NAMALWA (cell line): ENCODE data around the gene WTIP.
"Not testable (repeated sequence)": the region's sequence is repeated elsewhere in the genome, so short reads cannot be mapped to it uniquely, and the experiment has no call there.

Experiments used
- DNase-seq: peaks from one replicate; pipeline ENCODE4 v3.0.0-alpha.2; 2015; ENCODE audit warnings: low spot score

WTIP gene

DNA sequence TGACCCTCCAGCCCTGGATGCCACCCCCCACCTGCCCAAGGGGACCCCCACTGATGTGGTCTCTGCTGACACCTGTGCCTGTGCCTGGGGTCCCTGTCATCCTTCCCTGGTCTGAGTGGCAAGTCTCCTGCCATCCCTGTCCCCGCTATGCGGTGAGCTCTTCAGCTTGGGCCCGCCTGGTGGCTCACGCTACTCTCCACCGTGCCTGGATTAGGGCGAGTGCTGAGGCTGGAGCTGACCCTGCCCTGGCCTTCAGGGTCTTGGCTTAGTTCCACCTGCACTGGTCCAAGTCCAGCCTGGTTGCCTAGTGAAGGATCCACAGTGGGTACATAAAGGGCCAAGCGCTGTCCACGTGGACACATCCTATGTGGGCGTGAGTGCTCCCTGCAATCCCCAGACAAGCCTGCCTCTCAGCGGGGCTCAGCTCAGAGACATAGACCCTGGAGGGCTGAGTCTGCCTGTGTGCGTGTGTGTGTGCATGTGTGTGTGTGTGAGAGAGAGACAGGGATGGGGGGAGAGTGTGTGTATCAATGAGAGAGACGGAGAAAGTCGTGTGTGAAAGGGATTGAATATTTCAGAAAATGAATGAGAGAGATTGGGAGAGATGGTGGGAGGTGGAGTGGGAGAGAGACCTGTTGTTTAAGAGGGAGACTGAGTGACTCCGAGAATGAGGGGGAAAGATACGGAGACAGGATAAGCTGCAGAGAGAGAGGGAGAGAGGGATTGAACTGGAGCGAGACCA, 22.1 kb downstream of the WTIP start:
- DNase-seq: no peak

DNA sequence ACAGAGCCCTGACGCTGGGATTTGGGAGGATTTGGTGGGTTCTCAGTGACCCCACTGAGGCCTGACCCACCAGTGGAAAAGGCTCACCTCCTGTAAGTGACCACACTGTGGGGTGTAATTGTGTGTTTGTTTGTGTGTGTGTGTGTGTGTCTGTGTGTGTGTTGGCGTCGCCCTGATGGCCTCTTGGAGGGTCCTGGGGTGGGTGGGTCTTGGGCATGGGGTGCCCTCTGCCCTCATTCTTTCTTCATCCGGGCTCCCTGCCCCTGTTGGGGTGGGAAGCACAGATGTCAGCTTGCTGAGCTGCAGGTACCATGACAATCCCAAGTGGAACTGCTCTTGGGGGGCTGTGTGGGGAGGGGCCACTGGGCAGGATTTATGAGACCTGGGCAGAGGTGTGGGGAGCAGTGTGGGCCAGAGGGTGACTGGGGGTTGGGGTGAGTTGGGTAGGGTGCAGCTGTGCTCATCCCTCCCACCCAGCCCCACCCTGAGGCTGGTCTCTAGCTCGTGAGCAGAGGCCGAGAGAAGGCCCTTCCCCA, 22.8 kb downstream of the WTIP start:
- DNase-seq: no peak

DNA sequence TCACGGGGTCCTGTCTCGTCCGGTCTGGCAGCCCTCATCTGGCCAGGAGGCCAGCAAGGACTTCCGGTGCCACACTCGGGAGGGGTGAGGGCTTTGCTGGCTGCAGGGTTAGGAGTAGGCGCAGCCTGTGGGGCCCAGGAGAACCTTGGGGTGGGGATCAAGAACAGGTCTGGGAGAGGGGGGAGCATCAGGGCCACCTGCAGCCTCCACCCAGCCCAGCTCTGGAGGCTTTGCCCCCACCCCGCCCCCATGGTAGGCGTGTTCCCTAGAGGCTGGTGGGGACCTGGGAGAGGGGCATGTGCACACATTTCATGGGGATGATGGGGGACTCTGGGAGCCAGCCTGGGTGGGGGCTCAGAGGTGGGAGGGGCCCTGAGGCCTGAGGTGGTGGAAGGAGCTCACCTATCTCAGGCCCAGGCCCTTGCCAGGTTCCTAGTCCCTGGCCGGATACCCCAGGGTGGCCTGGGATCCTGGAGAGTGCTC, 23.3 kb downstream of the WTIP start:
- no peak for DNase-seq

DNA sequence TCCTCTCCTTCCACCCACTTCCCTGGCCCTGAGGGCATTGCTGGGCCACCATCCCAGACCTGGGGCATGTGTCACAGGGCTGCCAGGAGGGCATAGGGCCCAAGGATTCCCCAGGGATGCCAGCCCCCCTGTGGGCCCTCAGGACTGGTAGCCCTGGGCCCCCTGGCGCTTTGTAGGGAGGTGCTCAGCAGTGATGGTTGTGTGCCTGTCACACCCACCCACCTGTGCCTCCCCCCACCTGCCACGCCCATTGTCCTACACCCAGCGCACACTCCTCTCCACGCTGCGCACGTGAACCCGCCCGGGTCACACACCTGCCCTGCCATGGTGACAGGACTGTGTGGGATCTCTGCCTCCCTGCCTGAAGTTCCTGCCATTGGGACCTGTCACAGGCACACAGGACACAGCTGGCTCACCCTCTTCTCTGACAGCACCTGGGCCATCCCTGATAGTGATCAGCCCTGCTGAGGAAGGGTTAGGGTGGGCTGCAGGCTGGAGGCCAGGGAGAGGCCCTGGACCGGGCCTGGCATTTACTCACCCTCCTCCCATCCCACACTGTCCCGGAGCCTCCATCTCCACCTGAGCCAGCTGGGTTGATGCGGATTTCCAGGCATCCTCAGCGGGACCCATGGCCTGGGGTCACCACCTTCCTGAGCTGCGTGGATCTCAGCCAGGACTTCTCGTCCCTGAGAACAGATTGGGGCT, 23.9 kb downstream of the WTIP start:
- DNase-seq: no peak

DNA sequence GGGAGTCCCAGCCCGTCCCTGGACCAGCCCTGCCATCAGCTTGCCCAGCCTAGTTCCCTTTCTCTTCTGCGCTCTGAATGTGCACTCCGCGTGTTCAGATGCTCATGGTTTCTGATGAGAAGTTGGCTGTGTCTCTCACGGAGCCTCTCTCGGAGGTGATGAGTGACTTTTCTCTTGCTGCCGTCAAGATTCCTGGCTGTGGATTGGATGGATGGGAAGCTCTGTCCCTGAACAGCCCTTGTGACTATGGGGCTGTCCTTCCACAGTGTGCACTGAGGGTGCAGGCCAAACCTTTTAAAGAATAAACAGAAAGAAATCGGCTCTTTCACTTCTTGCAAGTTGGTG, 24.4 kb downstream of the WTIP start:
- DNase-seq: no peak

DNA sequence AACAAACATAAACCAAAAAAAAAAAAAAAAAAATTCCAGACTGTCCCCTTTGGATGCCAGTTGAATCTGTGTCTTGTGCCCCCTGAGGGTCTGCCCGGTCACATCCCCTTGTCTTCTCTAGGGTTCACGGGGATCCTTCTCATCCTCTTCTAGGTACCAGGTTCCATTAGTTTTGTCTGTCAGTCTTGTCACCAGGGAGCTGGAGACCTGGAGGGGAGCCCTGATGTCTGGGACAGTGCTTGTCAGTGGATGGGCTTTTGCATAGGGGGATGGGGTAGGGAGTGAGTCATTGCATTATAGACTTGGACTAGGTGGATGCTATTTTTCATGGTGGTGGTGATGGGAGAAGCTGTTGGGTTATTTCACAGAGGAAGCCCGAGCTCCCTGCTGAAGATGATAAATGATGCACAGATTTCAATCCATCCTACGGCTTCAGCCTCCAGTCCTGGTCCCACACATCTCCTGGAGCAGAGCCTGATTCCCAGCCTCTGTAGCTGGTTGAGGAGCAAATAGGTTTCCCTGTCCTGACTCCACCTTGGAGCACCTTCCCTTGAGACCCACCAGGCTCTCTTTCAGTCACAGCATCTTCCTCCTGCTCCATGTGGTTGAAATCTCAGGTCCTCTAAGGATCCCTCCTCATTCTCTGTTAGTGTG, 26.0 kb downstream of the WTIP start:
- no peak for DNase-seq

DNA sequence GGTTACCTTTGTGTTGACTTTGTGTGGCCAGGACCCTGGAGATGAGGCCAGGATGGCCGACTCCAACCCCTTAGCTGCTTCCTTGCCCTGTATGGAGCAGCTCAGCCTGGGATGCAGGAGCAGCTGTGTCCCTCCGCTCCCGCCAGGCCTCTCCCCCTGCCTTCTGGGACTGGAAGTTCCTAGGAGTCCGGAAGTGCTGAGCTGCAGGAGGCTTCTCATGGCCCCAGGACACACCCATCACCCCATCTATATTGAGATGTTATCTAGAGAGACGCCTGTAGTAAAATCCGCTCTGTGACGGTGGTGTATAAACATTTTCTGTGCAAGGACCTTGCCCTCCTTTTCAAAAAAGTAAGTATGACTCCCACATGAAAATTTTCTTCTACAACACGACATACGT, 27.0 kb downstream of the WTIP start:
- no peak for DNase-seq

DNA sequence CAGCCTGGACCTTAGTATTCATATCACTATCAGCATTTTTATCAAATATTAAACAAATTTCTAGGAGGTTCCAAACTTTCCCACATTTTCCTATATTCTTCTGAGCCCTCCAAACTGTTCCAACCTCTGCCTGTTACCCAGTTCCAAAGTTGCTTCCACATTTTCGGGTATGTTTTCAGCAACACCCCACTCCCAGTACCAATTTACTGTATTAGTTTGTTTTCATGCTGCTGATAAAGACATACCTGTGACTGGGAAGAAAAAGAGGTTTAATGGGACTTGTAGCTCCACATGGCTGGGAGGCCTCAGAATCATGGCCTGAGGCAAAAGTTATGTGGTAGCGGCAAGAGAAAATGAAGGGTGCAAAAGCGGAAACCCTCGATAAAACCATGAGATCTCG, 29.3 kb downstream of the WTIP start:
- not testable (repeated sequence) for DNase-seq

DNA sequence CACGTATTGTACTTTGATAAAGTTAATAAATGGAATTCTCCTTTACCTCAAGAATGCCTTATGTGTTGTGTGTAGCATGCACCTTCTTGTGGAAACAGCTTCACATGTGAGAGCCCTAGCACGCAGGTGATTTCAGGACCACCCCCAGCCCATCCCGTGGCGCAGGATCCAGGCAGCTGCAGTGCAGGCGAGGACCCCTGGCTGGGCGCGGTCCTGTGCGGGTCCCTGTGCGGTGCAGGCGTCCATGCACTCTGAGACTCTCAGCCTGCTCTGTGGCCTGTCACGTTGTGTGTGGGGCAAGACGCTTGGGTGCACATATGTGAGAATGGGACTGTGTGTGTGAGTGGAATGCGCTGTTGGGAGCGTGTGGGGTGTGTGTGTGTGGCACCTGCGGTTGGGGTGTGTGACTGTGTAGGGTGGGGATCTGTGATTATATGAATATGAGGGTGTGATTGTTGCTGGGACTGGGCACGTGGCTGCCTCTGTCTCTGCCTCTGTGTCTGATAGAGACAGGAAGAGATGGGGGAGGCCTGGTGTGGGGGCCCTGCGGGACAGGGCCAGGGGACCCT, 30.8 kb downstream of the WTIP start:
- DNase-seq: no peak

DNA sequence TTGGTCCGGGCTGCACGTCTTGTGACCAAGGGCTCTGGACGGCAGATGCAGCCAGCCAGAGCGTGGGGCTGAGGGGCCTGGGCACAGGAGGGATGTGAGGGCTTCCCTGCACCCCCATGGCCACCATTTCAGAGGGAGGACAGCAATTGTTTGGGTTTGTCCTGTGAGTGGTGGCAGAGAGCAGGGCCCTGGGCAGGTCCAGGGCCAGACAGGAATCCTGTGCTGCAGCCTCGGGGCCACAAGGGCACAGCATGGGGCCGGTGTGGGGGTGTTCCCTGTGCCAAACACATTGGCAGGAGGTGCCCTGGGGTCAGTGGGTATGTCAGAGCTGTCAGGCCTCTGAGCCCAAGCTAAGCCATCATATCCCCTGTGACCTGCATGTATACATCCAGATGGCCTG, 32.2 kb downstream of the WTIP start:
- DNase-seq: no peak

DNA sequence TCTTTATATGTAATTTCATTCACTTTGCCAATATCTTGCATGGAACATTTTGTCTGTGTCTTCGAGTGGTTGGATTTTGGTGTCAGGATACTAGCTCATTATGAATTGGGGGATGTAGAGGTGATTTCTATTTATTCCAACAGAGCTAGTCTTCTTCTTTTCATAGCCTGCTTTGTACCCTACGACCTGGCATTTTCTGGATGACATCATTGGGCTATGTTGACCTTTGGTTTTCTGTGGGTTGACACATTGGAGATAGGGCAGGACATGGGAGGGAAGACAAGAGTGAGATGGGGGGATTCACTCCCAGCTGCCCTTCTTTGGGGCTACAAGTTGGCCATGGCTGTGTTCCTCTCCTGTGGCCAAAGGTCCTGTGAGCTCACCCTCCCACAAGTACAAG, 38.0 kb downstream of the WTIP start:
- no peak for DNase-seq

DNA sequence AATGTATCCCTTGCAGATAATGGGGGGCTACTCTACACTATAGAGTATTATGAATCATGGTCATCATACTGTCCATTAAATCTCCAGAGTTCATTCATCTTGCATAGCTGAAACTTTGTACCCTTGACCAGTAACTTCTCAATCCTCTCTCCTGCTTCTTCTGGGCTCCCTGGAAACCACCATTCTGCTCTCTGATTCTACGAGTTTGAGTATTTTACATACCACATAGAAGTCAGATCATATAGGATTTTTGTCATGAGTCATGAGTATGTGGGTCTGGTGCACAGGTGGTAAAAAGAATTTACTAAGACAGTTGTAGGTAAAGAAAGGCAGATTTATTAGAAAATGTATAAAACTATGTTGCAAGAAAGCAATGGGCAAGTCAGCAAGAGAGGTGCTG, 41.9 kb downstream of the WTIP start:
- no peak for DNase-seq

DNA sequence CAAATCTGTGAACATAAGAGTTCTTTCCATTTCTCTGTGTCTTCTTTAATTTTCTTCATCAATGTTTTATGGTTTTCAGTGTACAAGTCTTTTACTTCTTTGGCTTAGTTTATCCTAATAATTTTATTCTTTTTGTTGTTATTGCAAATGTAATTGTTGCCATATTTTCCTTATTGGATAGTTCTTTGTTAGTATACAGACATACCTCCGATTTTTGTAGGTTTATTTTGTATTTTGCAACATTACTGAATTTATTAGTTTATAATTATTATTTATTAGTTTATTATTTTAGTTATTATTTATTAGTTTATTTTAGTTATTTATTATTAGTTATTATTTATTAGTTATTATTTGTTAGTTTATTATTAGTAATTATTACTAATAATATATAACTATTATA, 43.4 kb downstream of the WTIP start:
- no peak for DNase-seq

DNA sequence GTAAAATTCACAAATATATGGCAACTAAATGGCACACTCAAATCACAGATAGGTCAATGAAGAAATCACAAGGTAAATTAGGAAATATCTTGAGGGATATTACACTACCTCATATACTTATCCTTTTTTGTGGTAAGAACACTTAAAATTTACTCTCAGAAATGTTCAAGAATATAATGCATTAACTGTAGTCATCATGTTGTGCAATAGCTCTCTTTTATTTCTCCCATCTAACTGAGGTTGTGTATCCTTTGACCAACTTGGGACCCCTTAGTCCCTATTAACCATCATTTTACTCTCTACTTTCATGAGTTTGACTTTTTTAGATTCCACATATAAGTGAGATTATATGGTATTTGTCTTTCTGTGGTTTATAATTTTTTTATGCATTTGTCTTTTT, 52.6 kb downstream of the WTIP start:
- DNase-seq: no peak

DNA sequence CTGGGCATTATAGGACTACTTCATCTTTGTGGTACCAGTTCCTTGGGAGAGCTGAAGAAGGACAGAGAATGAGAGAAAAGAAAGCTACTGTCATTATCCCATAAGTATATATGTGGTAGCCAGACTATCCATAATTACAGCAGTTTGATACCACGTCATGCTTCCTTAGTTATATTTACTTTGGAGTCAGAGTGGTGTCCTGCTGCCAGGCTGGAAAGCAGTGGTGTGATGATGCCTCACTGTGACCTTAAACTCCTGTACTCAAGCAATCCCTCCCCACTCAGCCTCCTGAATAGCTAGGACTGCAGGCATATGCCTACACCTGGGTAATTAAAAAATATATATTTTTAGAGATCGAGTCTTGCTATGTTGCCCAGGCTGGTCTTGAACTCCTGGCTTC, 57.8 kb downstream of the WTIP start:
- no peak for DNase-seq

DNA sequence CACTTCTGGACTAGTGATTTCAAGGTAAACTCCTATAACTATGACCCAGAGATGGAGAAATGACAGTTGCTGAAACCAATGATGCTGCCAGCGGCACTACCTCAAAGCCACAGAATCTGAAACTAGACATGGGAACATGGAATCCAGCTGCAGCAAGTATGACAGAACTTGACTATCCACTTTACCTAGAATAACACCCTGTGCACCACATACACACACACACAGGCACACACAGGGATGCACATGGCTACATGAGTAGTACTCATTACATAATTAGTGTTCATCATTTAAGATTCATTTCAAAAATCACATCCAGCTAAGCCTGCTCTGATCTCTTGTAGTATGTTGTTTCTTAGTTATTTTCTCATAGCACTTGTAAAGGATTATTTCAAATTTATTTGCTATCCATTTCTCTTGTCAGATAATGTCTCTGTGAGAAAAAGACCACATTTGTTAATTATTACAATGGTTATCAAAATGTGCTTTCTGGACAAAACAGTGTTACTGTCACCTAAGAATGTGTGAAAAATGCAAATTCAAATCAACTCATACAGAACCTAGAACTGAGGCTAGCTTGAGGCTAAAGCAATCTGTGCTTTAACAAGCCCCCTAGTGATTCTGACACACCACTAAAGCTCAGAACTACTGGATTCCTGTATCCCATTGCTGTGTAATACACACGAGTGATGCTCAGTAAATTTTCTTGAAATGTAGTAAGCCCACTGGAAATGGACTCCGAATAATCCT, 59.4 kb downstream of the WTIP start:
- DNase-seq: no peak

DNA sequence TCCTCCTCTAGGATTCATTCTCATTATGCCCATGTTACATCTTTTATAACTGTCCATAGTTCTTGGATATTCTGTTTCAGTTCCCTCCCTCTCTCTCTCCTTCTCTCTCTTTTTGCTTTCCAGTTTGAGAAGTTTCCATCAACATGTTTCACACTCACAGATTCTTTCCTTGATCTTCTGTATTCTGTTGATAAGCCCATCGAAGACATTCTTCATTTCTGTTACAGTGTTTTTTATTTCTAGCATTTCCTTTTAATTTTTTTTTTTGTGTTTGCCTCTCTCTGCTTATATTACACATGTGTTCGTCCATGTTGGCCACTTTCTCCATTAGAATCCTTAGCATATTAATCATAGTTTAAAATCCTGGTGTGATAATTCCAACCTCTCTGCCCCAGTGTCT, 68.3 kb downstream of the WTIP start:
- no peak for DNase-seq

DNA sequence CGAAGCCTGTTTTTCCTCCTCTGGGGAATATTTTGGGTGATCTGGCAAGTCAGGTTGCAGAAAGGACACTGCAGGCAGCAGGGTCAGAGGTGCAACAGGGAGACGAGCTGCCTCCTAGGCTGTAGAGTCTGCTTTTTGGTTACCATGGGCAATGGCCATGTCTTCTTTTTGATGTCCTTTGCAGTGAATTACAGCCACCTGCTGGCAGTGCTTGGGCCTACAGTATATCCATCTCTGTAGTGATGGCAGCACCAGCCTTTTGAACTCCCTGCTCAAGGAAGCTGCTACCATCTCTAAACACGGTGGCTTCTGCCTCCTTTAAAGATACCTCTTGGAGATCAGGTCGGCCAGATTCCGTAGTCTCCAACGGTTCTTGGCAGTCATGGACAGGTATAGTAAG, 73.9 kb downstream of the WTIP start:
- DNase-seq: peak; percentile 41

DNA sequence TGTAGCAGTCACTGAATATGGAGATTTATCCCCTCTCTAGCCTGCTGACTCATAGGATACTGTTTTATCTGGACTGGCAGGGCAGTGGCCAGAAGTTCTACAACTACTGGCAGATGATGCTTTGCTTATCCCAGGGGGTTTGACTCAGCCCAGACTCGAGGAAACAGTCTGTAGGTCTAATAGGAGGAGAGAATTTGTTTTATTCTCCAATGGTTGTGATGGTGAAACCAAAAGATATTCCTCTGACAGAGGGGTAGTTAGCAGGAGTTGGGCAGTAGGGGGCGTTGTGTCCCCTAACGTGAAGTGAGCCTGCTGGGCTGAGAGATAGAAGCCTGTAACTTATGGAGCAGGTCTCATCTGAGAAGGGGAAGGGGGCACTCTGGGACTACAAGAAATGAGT, 74.9 kb downstream of the WTIP start:
- DNase-seq: peak; percentile 59

DNA sequence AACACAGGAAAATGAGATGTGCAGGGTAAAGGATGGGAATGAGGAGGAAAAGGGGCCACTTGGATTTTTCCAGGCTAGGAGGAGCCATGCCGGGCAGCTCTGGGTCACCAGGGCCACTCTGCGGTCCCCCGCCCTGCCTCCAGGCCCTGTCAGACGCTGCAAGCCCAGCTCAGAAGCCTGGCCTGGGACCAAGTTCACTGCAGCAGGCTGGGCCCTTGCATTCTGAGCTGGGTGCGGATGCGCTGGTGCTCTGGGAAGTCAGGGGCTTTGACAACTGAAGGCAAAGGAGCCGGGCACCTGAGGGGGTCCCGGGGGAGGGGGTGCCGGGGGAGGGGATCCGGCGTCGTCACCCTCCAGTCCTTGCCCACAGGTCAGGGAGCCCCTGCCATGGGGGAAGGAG, 77.5 kb downstream of the WTIP start:
- DNase-seq: no peak

DNA sequence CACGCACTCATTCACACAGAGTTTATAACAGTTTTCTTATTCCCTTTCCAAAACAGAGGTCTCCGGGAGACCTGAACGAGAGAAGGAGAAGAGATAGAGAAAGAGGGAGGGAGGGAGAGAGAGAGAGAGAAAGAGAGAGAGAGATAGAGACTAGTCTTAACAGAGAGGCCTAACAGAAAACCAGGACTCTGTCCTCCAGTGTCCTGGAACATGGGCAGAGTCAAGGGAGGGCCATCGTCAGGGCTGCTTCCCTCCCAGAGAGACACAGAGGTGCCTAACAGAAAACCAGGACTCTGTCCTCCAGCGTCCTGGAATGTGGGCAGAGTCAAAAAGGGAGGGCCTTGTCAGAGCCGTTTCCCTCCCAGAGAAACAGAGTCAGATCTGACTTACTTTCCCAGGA, 78.7 kb downstream of the WTIP start:
- DNase-seq: no peak
